ENCODE results near the gene RAB44. TPM values are rescaled to one million over a fixed set of nuclear protein-coding genes. Genes with fewer than 3 reads are reported as not detected.

The RAB44 gene
- total RNA-seq, 1 donor from 2014 or later: 0.21 TPM

DNA sequence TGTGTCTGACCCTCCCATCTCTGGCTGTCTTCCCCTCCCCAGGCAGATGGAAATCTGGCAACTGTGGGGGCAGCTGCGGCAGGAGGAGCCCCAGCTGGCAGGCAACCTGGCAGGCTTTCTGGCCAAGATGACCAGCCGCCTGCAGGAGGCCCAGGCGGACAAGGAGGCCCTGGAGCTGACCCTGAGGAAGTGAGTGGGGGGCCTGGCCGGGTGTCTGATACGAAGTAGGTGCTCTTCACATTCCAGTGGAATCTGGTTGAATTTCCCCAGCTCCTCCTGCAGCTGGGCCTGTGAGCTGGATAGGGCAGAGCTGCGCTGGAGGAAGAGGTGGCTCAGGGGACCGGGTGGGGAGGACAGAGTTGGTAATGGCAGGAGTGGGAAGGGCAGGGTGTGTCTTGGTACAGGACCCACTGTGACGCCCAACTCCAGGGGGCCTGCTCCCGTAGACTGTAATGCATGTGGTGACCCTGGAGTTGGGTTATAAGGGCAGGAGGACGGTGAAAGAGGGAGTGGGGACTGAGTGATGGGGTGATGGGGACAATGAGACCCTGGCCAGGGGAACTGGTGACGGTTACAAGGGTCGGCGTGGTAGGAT is 19.7 kb downstream of the RAB44 start:
- intact Hi-C loops (cut with DNase I): no loop called here
- Histone ChIP-seq H3K27ac (no peak overlapping the region), H3K9me3 (no peaks in the 10 kb centered on the region), H3K36me3 (no peaks in the 10 kb centered on the region), H3K4me1 (no peaks in the 10 kb centered on the region), H3K27me3 (no peaks in the 10 kb centered on the region), H3K4me3 (no peak overlapping the region)
- TF ChIP-seq, protein P1, sequence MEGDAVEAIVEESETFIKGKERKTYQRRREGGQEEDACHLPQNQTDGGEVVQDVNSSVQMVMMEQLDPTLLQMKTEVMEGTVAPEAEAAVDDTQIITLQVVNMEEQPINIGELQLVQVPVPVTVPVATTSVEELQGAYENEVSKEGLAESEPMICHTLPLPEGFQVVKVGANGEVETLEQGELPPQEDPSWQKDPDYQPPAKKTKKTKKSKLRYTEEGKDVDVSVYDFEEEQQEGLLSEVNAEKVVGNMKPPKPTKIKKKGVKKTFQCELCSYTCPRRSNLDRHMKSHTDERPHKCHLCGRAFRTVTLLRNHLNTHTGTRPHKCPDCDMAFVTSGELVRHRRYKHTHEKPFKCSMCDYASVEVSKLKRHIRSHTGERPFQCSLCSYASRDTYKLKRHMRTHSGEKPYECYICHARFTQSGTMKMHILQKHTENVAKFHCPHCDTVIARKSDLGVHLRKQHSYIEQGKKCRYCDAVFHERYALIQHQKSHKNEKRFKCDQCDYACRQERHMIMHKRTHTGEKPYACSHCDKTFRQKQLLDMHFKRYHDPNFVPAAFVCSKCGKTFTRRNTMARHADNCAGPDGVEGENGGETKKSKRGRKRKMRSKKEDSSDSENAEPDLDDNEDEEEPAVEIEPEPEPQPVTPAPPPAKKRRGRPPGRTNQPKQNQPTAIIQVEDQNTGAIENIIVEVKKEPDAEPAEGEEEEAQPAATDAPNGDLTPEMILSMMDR (IDR thresholded peaks at IDR 0.05): no peak
- DNase-seq (ENCODE audit: low spot score in 2 of 2): no peak

- TF ChIP-seq, protein P1 (IDR thresholded peaks at IDR 0.05): no peak
- no peaks in the 10 kb centered on the region for H3K4me1 ChIP-seq
- no peaks in the 10 kb centered on the region for H3K36me3 ChIP-seq
- no peak overlapping the region for H3K27ac ChIP-seq
- intact Hi-C loops (cut with DNase I): no loop called here
- DNase-seq (ENCODE audit: low spot score in 2 of 2): no peak
- no peak overlapping the region for H3K4me3 ChIP-seq
- H3K27me3 ChIP-seq: no peaks in the 10 kb centered on the region
- H3K9me3 ChIP-seq: no peaks in the 10 kb centered on the region
Measured at GRCh38 chr6:36717871-36718540, 20.4 kb downstream of the RAB44 start.

GRCh38 chr6:36718560-36718959 is 20.9 kb downstream of the RAB44 start:
- intact Hi-C loops (cut with DNase I): no loop called here
- H3K27ac ChIP-seq: no peak overlapping the region
- H3K4me3 ChIP-seq: no peak overlapping the region
- no peaks in the 10 kb centered on the region for H3K27me3 ChIP-seq
- no peak for DNase-seq (ENCODE audit: low spot score in 2 of 2)
- no peaks in the 10 kb centered on the region for H3K4me1 ChIP-seq
- H3K36me3 ChIP-seq: no peaks in the 10 kb centered on the region
- TF ChIP-seq, protein P1 (IDR thresholded peaks at IDR 0.05): no peak
- H3K9me3 ChIP-seq: no peaks in the 10 kb centered on the region

DNA sequence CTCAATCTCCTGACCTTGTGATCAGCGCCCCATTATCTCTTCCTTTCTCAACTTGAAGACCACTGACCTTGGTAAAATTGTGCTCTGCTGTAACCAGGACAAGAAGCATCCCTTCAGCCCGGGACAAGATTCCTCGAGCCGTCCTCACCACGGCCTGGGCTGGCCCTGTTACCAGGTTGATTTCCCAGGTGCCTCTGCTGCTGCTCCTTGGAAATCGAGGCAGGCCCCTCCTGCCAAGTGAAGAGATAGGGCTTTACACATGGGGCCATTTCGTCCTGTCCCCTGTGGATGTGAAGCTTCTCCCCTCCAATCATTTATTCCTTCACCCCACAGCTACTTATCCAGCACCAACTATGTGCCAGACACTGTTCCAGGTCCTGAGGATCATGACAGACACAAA is 21.5 kb downstream of the RAB44 start:
- no peak for DNase-seq (ENCODE audit: low spot score in 2 of 2)
- H3K27me3 ChIP-seq: no peaks in the 10 kb centered on the region
- no peaks in the 10 kb centered on the region for H3K9me3 ChIP-seq
- no peaks in the 10 kb centered on the region for H3K36me3 ChIP-seq
- TF ChIP-seq, protein P1 (IDR thresholded peaks at IDR 0.05): no peak
- intact Hi-C loops (cut with DNase I): no loop called here
- no peak overlapping the region for H3K27ac ChIP-seq
- no peaks in the 10 kb centered on the region for H3K4me1 ChIP-seq
- H3K4me3 ChIP-seq: no peak overlapping the region

GRCh38 chr6:36720251-36721141 is 22.9 kb downstream of the RAB44 start:
- H3K36me3 ChIP-seq: no peaks in the 10 kb centered on the region
- intact Hi-C loops (cut with DNase I): no loop called here
- H3K4me3 ChIP-seq: no peak overlapping the region
- no peak overlapping the region for H3K27ac ChIP-seq
- TF ChIP-seq, protein P1 (IDR thresholded peaks at IDR 0.05): no peak
- DNase-seq (ENCODE audit: low spot score in 2 of 2): no peak
- no peaks in the 10 kb centered on the region for H3K27me3 ChIP-seq
- H3K9me3 ChIP-seq: no peaks in the 10 kb centered on the region
- no peaks in the 10 kb centered on the region for H3K4me1 ChIP-seq
